ENCODE measurements around the gene ZNF569.

The ZNF569 gene

DNA sequence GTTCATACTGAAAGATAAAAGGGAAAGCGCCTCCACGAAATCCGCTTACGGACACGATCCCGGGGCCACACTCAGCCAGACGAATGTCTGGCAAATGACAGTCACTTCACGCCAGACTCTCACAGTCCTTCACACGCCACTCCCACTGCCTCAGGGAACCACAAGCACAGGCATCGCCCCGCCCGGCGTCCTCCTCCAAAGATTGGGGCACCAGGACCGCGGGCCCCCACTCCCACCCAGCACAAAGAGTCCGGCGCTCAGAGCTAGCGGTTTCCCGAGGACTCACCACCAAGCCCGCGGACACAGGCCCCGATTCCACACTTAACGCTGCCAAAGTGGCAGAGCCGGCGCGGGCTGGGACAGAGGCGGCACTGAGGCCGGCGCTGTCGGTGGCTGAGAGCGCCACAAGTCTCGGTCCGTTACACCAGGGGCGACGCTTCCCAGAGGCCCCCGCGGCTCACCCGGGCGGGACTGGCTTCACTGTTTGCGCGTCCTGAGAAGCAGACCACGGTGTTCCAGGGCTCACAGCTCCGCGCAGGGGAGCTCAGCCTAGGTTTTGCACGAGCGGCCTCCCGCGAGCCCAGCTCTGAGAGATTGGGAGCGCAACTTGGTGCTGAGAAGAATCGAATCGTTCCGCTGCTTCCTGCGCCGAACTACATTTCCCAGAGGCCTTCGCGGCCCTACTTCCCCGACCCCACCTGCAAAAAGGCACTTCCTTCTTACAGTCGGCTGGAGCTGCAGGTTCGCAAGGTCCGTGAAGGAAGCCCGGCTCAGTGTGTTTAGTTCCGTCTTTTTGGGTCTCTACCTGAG, at the start of gene ZNF569:
Gene ZNF569, minus strand, starts transcription at position 647 of the 810 bp plus-strand sequence. CDS start 22,523 bp downstream, outside the sequence.
- TF ChIP-seq CTCF (IDR thresholded peaks at IDR 0.05): no peak

- TF ChIP-seq CTCF (IDR thresholded peaks at IDR 0.05): no peak
Measured at GRCh38 chr19:37513397-37513796, 46.2 kb upstream of the ZNF569 start.

DNA sequence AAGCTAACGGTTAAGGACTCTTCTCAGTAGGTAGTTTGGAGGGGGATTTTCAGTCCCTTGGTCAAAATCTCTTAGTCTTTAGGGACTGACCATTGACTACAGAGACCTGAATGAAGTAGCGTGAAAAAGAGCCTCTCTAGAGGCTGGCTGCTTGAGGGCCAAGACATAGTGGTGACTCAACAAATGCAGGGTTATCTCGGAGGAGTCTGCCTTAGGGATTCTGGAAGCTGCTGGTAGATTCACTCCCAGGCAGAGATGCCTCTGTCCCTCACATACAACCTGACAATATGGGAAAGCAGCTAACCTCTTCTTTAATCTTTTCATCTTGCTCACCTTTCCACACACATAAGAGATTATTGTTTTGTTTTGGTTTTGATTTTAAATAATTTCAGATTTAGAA, 44.6 kb upstream of the ZNF569 start:
- no peak for TF ChIP-seq CTCF (IDR thresholded peaks at IDR 0.05)

DNA sequence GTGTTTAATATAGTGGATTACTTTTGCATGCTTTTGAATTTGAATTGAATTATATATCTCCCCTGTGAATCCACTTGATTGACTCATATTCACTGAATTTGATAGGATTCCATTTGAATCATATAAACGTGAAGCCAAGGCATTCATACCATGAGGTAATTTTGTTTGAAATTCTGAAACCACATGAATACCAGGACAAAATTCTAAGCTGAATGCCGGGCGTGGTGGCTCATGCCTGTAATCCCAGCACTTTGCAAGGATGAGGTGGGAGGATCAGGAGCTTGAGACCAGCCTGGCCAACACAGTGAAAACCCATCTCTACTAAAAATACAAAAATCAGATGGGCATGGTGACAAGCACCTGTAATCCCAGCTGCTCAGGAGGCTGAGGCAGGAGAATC, 43.9 kb upstream of the ZNF569 start:
- no peak for TF ChIP-seq CTCF (IDR thresholded peaks at IDR 0.05)

DNA sequence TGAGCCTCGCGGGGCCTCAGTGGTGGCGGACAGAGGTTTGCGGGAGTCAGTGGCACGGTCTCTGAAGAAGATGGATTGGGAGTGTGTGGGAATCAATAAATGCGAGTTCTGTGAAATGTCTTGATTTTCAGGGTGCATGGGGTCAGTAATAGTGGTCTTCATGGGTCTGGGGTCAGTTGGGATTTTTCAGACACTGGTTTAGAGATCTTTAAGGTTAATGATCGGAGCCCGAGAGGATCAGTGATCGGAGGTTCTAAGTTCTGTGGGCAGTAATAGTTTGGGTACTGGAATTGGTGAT, 39.9 kb upstream of the ZNF569 start:
- no peak for TF ChIP-seq CTCF (IDR thresholded peaks at IDR 0.05)

DNA sequence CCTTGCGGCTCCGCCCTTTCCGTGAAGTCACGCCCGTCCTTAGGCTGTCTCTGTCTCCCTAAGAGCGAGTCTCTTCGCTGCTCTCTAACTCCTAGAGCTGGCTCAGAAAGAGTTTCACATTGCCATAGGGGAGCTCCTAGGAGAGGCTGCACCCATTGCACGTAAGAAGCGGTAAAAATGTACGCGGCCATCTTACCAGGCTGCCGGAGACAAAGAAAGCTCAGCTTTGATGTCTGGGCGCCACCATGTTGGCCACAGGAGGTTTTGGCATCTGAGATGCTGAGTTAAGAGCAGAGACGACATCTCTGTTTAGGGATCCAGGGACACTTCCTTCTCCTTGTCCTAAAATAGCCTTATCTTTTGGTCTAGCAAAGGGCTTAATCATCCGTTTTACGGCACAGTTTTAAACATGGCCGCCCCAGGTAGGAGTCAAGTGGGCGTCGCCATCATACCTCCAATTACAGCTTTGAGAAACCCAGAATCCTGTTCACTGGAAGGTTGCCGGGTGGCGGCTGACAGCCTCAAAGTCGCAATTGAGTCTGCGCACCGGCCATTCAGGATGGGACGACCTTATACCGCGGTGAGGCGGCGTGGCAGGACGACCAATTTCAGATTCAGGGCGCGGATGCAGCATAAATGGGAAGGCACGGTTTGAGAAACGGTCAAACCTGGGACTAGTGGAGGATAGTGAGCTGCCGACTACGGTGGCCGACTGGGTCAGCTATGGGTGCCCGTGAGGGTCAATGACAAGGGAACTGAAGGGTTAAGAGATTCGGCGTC, 39.3 kb upstream of the ZNF569 start, which contains the start of gene ZNF793:
Gene ZNF793, plus strand, starts transcription at position 553 of the 780 bp plus-strand sequence. CDS start 16,501 bp downstream, outside the sequence.
- no peak for TF ChIP-seq CTCF (IDR thresholded peaks at IDR 0.05)

DNA sequence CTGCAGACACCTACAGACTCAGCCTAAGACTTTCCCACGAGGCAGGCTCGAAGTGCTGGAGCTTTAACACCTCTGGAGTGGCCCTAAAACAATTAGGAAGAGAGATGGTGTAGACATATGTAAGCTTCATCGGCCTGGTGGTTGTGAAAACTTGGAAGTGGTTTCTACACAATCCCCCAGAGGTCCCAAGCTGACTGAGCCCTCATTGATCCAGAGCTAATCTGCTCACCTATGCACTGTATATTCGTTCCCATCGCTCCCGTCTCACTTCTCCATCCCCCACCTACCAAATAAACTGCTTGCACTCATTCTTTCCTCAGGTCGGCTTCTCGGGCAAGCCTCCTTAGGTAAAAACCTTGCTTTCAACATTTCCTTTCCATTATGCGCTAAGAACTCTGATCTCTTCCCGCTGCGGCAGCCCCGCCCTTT, 38.7 kb upstream of the ZNF569 start:
- TF ChIP-seq CTCF (IDR thresholded peaks at IDR 0.05): no peak
